Body of pancreas (tissue), 4 donors: ENCODE results near the gene KIDINS220. TPM values are rescaled to one million over a fixed set of nuclear protein-coding genes. Genes with fewer than 3 reads are reported as not detected.
A peak's percentile ranks its signal among the peaks of the same experiment; 100 is the strongest.

Experiments used
- ATAC-seq: fragments of 150-250 bp; one replicate; pipeline ENCODE4 v1.9.1; 2016
- DNase-seq, 4 donors: peaks; one replicate each; pipeline ENCODE4 v3.0.0-alpha.2; 2019
- H3K27ac ChIP-seq, 4 donors: fragments of 200-600 bp; sonication (generic); 1 replicate in 3 of 4; 2 replicates in 1 of 4; pipeline versions ENCODE4 v1.5.1 to v1.6.1; 2016 to 2019; ENCODE audit warnings: mild to moderate bottlenecking in 1 of 4, mixed read lengths in 1 of 4, moderate library complexity in 1 of 4
- H3K27me3 ChIP-seq, 2 donors: fragments of 200-600 bp; sonication (generic); one replicate each; pipeline ENCODE4 v1.6.0; 2016; ENCODE audit warnings: mild to moderate bottlenecking in 1 of 2
- H3K36me3 ChIP-seq, 2 donors: fragments of 200-600 bp; sonication (generic); replicated peaks in 1 of 2; 2 replicates each; pipeline ENCODE4 v1.5.1; 2016; ENCODE audit warnings: low read depth in 2 of 2; ENCODE audit not compliant: insufficient read depth in 1 of 2
- H3K4me1 ChIP-seq: fragments of 200-600 bp; sonication (generic); one replicate; pipeline ENCODE4 v1.6.0; 2016
- H3K4me3 ChIP-seq, 2 donors: fragments of 200-600 bp; sonication (generic); 1 replicate in 1 of 2; 2 replicates in 1 of 2; pipeline ENCODE4 v1.5.1; 2016 to 2019
- H3K9me3 ChIP-seq, 3 donors: fragments of 200-600 bp; sonication (generic); 1 replicate in 2 of 3; 2 replicates in 1 of 3; pipeline ENCODE4 v1.5.1; 2016
- CTCF ChIP-seq, 7 experiments: fragments of 450-650 bp in 4 of 7; fragments of 200-600 bp in 3 of 7; sonication (generic) in 3 of 7; IDR thresholded peaks; one replicate each; pipeline ENCODE4 v1.5.1; 2016 to 2019; ENCODE audit warnings: antibody characterized with exemption in 7 of 7
- POLR2A ChIP-seq, 3 donors: fragments of 450-650 bp; IDR thresholded peaks; one replicate each; pipeline ENCODE4 v1.6.1; 2016; ENCODE audit warnings: antibody characterized with exemption in 3 of 3, mild to moderate bottlenecking in 2 of 3
- WGBS, 2 donors: methylation state at CpG; one replicate each; pipeline ENCODE4 v1.1.5; 2017; 5-methylcytosine and 5-hydroxymethylcytosine counted together
- intact Hi-C: fragments of 100-400 bp; cut with DNase I; formaldehyde crosslinking; loops from one replicate; pipeline ENCODE4 v1.15.1; 2023
- total RNA-seq, 2 donors: library from RNA; depleted of rRNA; stranded (reverse); fragments of >200 nt; gene quantifications; one replicate each; pipeline ENCODE4 v1.1.0, GENCODE V29; 2016

KIDINS220 gene
- total RNA-seq, 2 donors from 2014 or later: 43.6 to 45.2 TPM

DNA sequence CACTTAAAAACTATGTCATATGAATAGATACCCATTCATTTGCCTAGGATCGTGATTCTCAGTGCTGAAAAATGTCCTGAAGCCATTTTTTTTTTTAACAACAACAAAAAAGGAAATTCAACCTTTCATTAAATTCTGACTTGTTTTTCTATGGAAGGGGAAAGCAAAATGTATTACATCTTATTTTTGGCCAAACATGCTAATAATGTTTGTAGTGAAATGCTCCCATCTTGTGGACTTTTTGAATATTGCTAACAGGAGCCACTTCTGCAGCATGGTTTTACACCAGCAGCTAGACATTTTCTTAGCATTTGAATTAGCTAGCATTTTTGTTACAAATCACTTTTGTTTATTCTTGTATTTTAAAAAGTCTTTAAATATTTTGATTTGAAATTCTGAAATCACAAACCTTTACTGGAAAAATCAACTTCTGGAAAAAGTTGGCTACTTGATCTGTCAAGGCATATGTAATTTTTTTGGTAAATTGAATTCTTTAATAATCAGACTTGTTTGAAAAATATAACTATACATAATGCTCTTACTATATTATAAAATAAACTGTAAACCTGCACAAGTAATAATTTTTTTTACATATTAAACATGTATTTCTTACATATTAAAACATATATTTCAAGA is 75.8 kb downstream of the KIDINS220 start:
- WGBS, 2 donors: 86 to 93% methylated on average over 1 of the region's 1 CpG
- peaks cover 0 to 1% (median 0%) of the 10 kb centered on the region in 3 donors for H3K9me3 ChIP-seq
- peak in 6 of 7 experiments; percentile 8 to 50 (median 42) for TF ChIP-seq CTCF (IDR thresholded peaks at IDR 0.05)
- TF ChIP-seq POLR2A (IDR thresholded peaks at IDR 0.05): no peak
- H3K4me1 ChIP-seq: no peaks in the 10 kb centered on the region
- H3K27me3 ChIP-seq: no peaks in the 10 kb centered on the region
- intact Hi-C loops: no loop called here
- no peaks in the 10 kb centered on the region for H3K36me3 ChIP-seq
- H3K4me3 ChIP-seq: no peak overlapping the region
- ATAC-seq: no peak
- no peak for DNase-seq
- no peak overlapping the region for H3K27ac ChIP-seq

- ATAC-seq: no peak
- TF ChIP-seq CTCF (IDR thresholded peaks at IDR 0.05) (no peak), POLR2A (IDR thresholded peaks at IDR 0.05) (no peak)
- H3K27ac ChIP-seq: no peak overlapping the region
- H3K4me1 ChIP-seq: no peaks in the 10 kb centered on the region
- peaks cover 0 to 3% of the 10 kb centered on the region in 2 donors for H3K36me3 ChIP-seq
- DNase-seq: no peak
- no peaks in the 10 kb centered on the region for H3K27me3 ChIP-seq
- no peak overlapping the region for H3K4me3 ChIP-seq
- intact Hi-C loops: no loop called here
- 93% methylated on average over 5 of the region's 5 CpGs for WGBS, 2 donors
- H3K9me3 ChIP-seq: peaks cover 0 to 6% (median 0%) of the 10 kb centered on the region in 3 donors
Observed at GRCh38 chr2:8756716-8757115, 80.7 kb downstream of the KIDINS220 start.

DNA sequence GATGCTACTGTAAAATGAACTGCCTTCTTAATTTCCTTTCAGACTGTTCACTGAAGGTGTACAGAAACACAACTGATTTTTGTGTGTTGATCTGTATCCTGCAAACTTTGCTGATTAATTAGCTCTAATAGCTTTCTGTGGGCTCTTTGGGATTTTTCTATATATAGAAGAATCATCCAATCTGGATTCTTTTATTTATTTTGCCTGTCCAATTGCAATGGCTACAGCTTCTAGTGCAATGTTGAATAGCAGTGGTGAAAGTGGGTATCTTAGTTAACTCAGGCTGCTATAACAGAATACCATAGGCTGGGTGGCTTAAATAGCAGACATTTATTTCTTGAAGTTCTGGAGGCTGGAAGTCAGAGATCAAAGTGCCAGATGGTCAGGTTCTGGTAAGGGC is 81.2 kb downstream of the KIDINS220 start:
- H3K4me1 ChIP-seq: no peaks in the 10 kb centered on the region
- TF ChIP-seq CTCF (IDR thresholded peaks at IDR 0.05) (no peak), POLR2A (IDR thresholded peaks at IDR 0.05) (no peak)

GRCh38 chr2:8754106-8754776 is 83.2 kb downstream of the KIDINS220 start:
- Histone ChIP-seq H3K9me3 (peaks cover 0 to 6% (median 0%) of the 10 kb centered on the region in 3 donors), H3K36me3 (peaks cover 4 to 8% of the 10 kb centered on the region in 2 donors), H3K4me1 (no peaks in the 10 kb centered on the region), H3K27ac (no peak overlapping the region), H3K4me3 (no peak overlapping the region), H3K27me3 (no peaks in the 10 kb centered on the region)
- peak in 1 of 4 donors; percentile 7 for DNase-seq
- TF ChIP-seq CTCF (IDR thresholded peaks at IDR 0.05) (no peak), POLR2A (IDR thresholded peaks at IDR 0.05) (no peak)
- no peak for ATAC-seq
- intact Hi-C loops: no loop called here

More for the DNA sequence above, 81.2 kb downstream of the KIDINS220 start:
- Histone ChIP-seq H3K9me3 (peaks cover 0 to 6% (median 0%) of the 10 kb centered on the region in 3 donors), H3K4me3 (no peak overlapping the region), H3K36me3 (peaks cover 0 to 3% of the 10 kb centered on the region in 2 donors), H3K27me3 (no peaks in the 10 kb centered on the region), H3K27ac (no peak overlapping the region)
- intact Hi-C loops: no loop called here
- DNase-seq (no peak), ATAC-seq (no peak)
